ENCODE results near the gene RNPS1.

DNA sequence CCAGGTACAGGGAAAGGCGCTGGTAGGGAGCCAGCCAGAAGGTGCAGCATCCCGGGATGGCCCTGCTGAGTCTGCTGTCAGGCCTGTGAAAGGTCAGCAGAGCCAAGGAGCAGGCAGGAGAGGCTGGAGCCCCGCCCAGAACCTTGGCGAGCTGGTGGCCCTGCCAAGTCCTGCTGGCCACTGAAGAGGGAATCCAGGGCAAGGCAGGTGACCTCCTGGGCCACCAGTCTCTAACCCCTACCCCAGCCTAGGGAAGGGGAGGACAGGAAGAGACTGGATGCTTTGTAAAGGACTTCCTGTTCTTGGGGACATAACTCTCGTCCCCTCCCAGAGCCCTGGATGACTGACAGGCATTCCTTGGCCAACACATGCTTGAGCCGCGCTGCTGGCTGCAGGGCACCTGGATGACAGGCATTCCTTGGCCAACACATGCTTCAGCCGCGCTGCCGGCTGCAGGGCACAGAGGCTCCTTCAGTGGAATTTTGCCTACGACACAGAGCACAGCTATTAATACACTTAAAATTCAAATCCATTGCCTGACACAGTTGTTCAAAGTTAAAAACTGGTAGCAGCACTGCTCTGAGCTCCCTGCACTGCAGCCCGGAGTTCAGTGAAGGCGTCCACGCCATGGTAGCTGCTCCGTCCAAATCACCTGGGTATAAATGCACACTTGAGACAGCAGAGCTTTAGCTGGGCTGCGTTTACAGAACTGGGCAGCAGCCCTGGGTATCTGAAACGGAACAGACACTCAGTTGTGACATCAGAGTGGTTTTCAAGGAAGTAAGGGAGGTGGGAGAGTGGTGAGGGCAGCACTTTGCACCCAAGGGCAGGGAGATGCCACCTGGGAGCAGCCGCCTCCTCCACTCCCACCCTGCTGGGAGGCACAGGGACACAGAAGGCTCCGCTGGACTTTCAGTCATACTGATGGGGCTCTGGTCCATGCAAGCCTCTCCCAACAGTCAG, 55.3 kb downstream of the RNPS1 start:
- no peak for TF ChIP-seq CTCF (IDR thresholded peaks at IDR 0.05; ENCODE audit: borderline replicate concordance, extremely low read depth, low read length, poor library complexity, severe bottlenecking)
- no peak for TF ChIP-seq EZH2 (IDR thresholded peaks at IDR 0.05; ENCODE audit: borderline replicate concordance, low read depth, low read length, severe bottlenecking)

Measured in DND-41 (cell line).